ENCODE results near the gene FAM151A.
A peak's percentile ranks its signal among the peaks of the same experiment; 100 is the strongest.

The FAM151A gene

GRCh38 chr1:54581621-54582035 lies 41.7 kb downstream of the FAM151A start:
- peak overlapping the region in 1 of 2 experiments; percentile 21 for H3K18ac ChIP-seq (ENCODE audit: low read depth in 1 of 2, low read length in 2 of 2)
- no peak overlapping the region for H2BK15ac ChIP-seq (ENCODE audit: low read depth, poor library complexity, severe bottlenecking)
- WGBS = 87% methylated on average over 5 of the region's 5 CpGs
- no peak overlapping the region for H3K4me3 ChIP-seq (ENCODE audit: insufficient read depth in 1 of 2, low read depth in 1 of 2, low read length in 2 of 2)
- H3K9me3 ChIP-seq (ENCODE audit: control insufficient read depth, low read length) = no peaks in the 10 kb centered on the region
- H3K14ac ChIP-seq (ENCODE audit: low read length in 2 of 2) = no peak overlapping the region
- H3K4ac ChIP-seq (ENCODE audit: low read depth in 1 of 2, low read length in 2 of 2) = no peak overlapping the region
- no peak overlapping the region for H4K91ac ChIP-seq (ENCODE audit: low read length)
- no peaks in the 10 kb centered on the region for H3K79me1 ChIP-seq (replicated peaks; ENCODE audit: low read length, poor library complexity, severe bottlenecking)
- H3K27ac ChIP-seq (ENCODE audit: low read length, poor library complexity, severe bottlenecking) = no peak overlapping the region
- H2BK5ac ChIP-seq (ENCODE audit: low read depth, low read length, poor library complexity, severe bottlenecking) = no peak overlapping the region
- H3K9ac ChIP-seq (ENCODE audit: low read length) = peak overlapping the region; percentile 76
- H3K4me2 ChIP-seq (ENCODE audit: low read length, poor library complexity, severe bottlenecking) = no peak overlapping the region
- H2BK12ac ChIP-seq (ENCODE audit: low read length in 2 of 2) = no peak overlapping the region
- no peak overlapping the region for H3K23ac ChIP-seq (ENCODE audit: low read length in 2 of 2)
- no peak overlapping the region for H2AFZ ChIP-seq (ENCODE audit: low read depth, low read length)
- H3K4me1 ChIP-seq (ENCODE audit: control insufficient read depth, insufficient read depth, low read depth, low read length) = peaks cover 15% of the 10 kb centered on the region
- H3K36me3 ChIP-seq (ENCODE audit: control insufficient read depth in 1 of 2, insufficient read depth in 2 of 2, low read depth in 1 of 2, low read length in 2 of 2) = no peaks in the 10 kb centered on the region
- no peak overlapping the region for H2AK5ac ChIP-seq (ENCODE audit: low read length, severe bottlenecking)
- H3K27me3 ChIP-seq (ENCODE audit: control insufficient read depth in 1 of 2, insufficient read depth in 1 of 2, low read length in 2 of 2) = peaks cover 0 to 5% of the 10 kb centered on the region in 2 experiments
- DNase-seq = peak; percentile 27
- no peak overlapping the region for H2BK120ac ChIP-seq (ENCODE audit: low read depth, low read length)
- peak overlapping the region; percentile 8 for H4K8ac ChIP-seq (ENCODE audit: low read length)

- no peaks in the 10 kb centered on the region for H3K79me1 ChIP-seq (replicated peaks; ENCODE audit: low read length, poor library complexity, severe bottlenecking)
- H3K27me3 ChIP-seq (ENCODE audit: control insufficient read depth in 1 of 2, insufficient read depth in 1 of 2, low read length in 2 of 2) = peaks cover 0 to 5% of the 10 kb centered on the region in 2 experiments
- H2BK120ac ChIP-seq (ENCODE audit: low read depth, low read length) = no peak overlapping the region
- H2AFZ ChIP-seq (ENCODE audit: low read depth, low read length) = no peak overlapping the region
- no peak overlapping the region for H3K4ac ChIP-seq (ENCODE audit: low read depth in 1 of 2, low read length in 2 of 2)
- no peak overlapping the region for H3K27ac ChIP-seq (ENCODE audit: low read length, poor library complexity, severe bottlenecking)
- H2BK5ac ChIP-seq (ENCODE audit: low read depth, low read length, poor library complexity, severe bottlenecking) = no peak overlapping the region
- H4K8ac ChIP-seq (ENCODE audit: low read length) = peak overlapping the region; percentile 8
- no peaks in the 10 kb centered on the region for H3K36me3 ChIP-seq (ENCODE audit: control insufficient read depth in 1 of 2, insufficient read depth in 2 of 2, low read depth in 1 of 2, low read length in 2 of 2)
- WGBS = 89% methylated on average over 11 of the region's 11 CpGs
- no peak overlapping the region for H2AK5ac ChIP-seq (ENCODE audit: low read length, severe bottlenecking)
- H3K9ac ChIP-seq (ENCODE audit: low read length) = peak overlapping the region; percentile 76
- peaks cover 15% of the 10 kb centered on the region for H3K4me1 ChIP-seq (ENCODE audit: control insufficient read depth, insufficient read depth, low read depth, low read length)
- no peak overlapping the region for H3K23ac ChIP-seq (ENCODE audit: low read length in 2 of 2)
- no peaks in the 10 kb centered on the region for H3K9me3 ChIP-seq (ENCODE audit: control insufficient read depth, low read length)
- H3K14ac ChIP-seq (ENCODE audit: low read length in 2 of 2) = no peak overlapping the region
- no peak overlapping the region for H3K4me3 ChIP-seq (ENCODE audit: insufficient read depth in 1 of 2, low read depth in 1 of 2, low read length in 2 of 2)
- H3K4me2 ChIP-seq (ENCODE audit: low read length, poor library complexity, severe bottlenecking) = no peak overlapping the region
- no peak overlapping the region for H2BK15ac ChIP-seq (ENCODE audit: low read depth, poor library complexity, severe bottlenecking)
- H3K18ac ChIP-seq (ENCODE audit: low read depth in 1 of 2, low read length in 2 of 2) = peak overlapping the region in 1 of 2 experiments; percentile 21
- no peak overlapping the region for H2BK12ac ChIP-seq (ENCODE audit: low read length in 2 of 2)
- H4K91ac ChIP-seq (ENCODE audit: low read length) = peak overlapping the region; percentile 20
- DNase-seq = no peak
Observed at GRCh38 chr1:54580856-54581550, 42.3 kb downstream of the FAM151A start.

- no peak overlapping the region for H2BK5ac ChIP-seq (ENCODE audit: low read depth, low read length, poor library complexity, severe bottlenecking)
- peaks cover 13% of the 10 kb centered on the region for H3K4me1 ChIP-seq (ENCODE audit: control insufficient read depth, insufficient read depth, low read depth, low read length)
- H3K9me3 ChIP-seq (ENCODE audit: control insufficient read depth, low read length) = no peaks in the 10 kb centered on the region
- DNase-seq = no peak
- no peak overlapping the region for H3K18ac ChIP-seq (ENCODE audit: low read depth in 1 of 2, low read length in 2 of 2)
- H2BK12ac ChIP-seq (ENCODE audit: low read length in 2 of 2) = no peak overlapping the region
- H2AFZ ChIP-seq (ENCODE audit: low read depth, low read length) = no peak overlapping the region
- H4K8ac ChIP-seq (ENCODE audit: low read length) = no peak overlapping the region
- no peak overlapping the region for H3K4me3 ChIP-seq (ENCODE audit: insufficient read depth in 1 of 2, low read depth in 1 of 2, low read length in 2 of 2)
- H3K36me3 ChIP-seq (ENCODE audit: control insufficient read depth in 1 of 2, insufficient read depth in 2 of 2, low read depth in 1 of 2, low read length in 2 of 2) = no peaks in the 10 kb centered on the region
- no peak overlapping the region for H3K27ac ChIP-seq (ENCODE audit: low read length, poor library complexity, severe bottlenecking)
- H3K23ac ChIP-seq (ENCODE audit: low read length in 2 of 2) = no peak overlapping the region
- H3K79me1 ChIP-seq (replicated peaks; ENCODE audit: low read length, poor library complexity, severe bottlenecking) = no peaks in the 10 kb centered on the region
- no peak overlapping the region for H3K4me2 ChIP-seq (ENCODE audit: low read length, poor library complexity, severe bottlenecking)
- peaks cover 0 to 1% of the 10 kb centered on the region in 2 experiments for H3K27me3 ChIP-seq (ENCODE audit: control insufficient read depth in 1 of 2, insufficient read depth in 1 of 2, low read length in 2 of 2)
- no peak overlapping the region for H2BK15ac ChIP-seq (ENCODE audit: low read depth, poor library complexity, severe bottlenecking)
- no peak overlapping the region for H2BK120ac ChIP-seq (ENCODE audit: low read depth, low read length)
- no peak overlapping the region for H3K14ac ChIP-seq (ENCODE audit: low read length in 2 of 2)
- H4K91ac ChIP-seq (ENCODE audit: low read length) = no peak overlapping the region
- H3K4ac ChIP-seq (ENCODE audit: low read depth in 1 of 2, low read length in 2 of 2) = no peak overlapping the region
- 71% methylated on average over 4 of the region's 4 CpGs for WGBS
- H3K9ac ChIP-seq (ENCODE audit: low read length) = no peak overlapping the region
- H2AK5ac ChIP-seq (ENCODE audit: low read length, severe bottlenecking) = no peak overlapping the region
Observed at GRCh38 chr1:54579337-54579781, 44.0 kb downstream of the FAM151A start.

GRCh38 chr1:54577612-54578011 lies 45.7 kb downstream of the FAM151A start:
- Histone ChIP-seq H4K91ac (ENCODE audit: low read length) (peak overlapping the region; percentile 57), H2BK12ac (ENCODE audit: low read length in 2 of 2) (no peak overlapping the region), H2BK15ac (ENCODE audit: low read depth, poor library complexity, severe bottlenecking) (no peak overlapping the region), H3K14ac (ENCODE audit: low read length in 2 of 2) (no peak overlapping the region), H2BK120ac (ENCODE audit: low read depth, low read length) (no peak overlapping the region), H3K79me1 (replicated peaks; ENCODE audit: low read length, poor library complexity, severe bottlenecking) (no peaks in the 10 kb centered on the region), H3K27me3 (ENCODE audit: control insufficient read depth in 1 of 2, insufficient read depth in 1 of 2, low read length in 2 of 2) (peaks cover 0 to 3% of the 10 kb centered on the region in 2 experiments), H3K4ac (ENCODE audit: low read depth in 1 of 2, low read length in 2 of 2) (no peak overlapping the region), H3K23ac (ENCODE audit: low read length in 2 of 2) (no peak overlapping the region), H2AFZ (ENCODE audit: low read depth, low read length) (no peak overlapping the region), H3K4me1 (ENCODE audit: control insufficient read depth, insufficient read depth, low read depth, low read length) (peaks cover 10% of the 10 kb centered on the region), H3K18ac (ENCODE audit: low read depth in 1 of 2, low read length in 2 of 2) (peak overlapping the region in 1 of 2 experiments; percentile 11), H3K36me3 (ENCODE audit: control insufficient read depth in 1 of 2, insufficient read depth in 2 of 2, low read depth in 1 of 2, low read length in 2 of 2) (no peaks in the 10 kb centered on the region), H2BK5ac (ENCODE audit: low read depth, low read length, poor library complexity, severe bottlenecking) (no peak overlapping the region), H4K8ac (ENCODE audit: low read length) (no peak overlapping the region), H2AK5ac (ENCODE audit: low read length, severe bottlenecking) (no peak overlapping the region), H3K27ac (ENCODE audit: low read length, poor library complexity, severe bottlenecking) (no peak overlapping the region), H3K4me2 (ENCODE audit: low read length, poor library complexity, severe bottlenecking) (no peak overlapping the region), H3K9me3 (ENCODE audit: control insufficient read depth, low read length) (no peaks in the 10 kb centered on the region), H3K9ac (ENCODE audit: low read length) (no peak overlapping the region), H3K4me3 (ENCODE audit: insufficient read depth in 1 of 2, low read depth in 1 of 2, low read length in 2 of 2) (no peak overlapping the region)
- DNase-seq = peak; percentile 72
- WGBS = 63% methylated on average over 6 of the region's 6 CpGs
